RWPE2 (cell line): ENCODE data around the gene RMDN2.

ENCODE experiments used
- ATAC-seq: fragments of 200-7000 bp; cut with Tn5 transposase; 3 replicates; pipeline ENCODE4 v1.9.1; 2021; ENCODE audit warnings: low read depth
- DNase-seq: peaks from one replicate; pipeline ENCODE4 v3.0.0-alpha.2; 2020; ENCODE audit warnings: low spot score
- H3K27ac ChIP-seq: fragments of 450-650 bp; 2 replicates; pipeline ENCODE4 v1.5.1; 2017; ENCODE audit warnings: mild to moderate bottlenecking; ENCODE audit not compliant: poor library complexity, severe bottlenecking
- H3K27me3 ChIP-seq: fragments of 250-450 bp; sonication (Bioruptor Pico); 2 replicates; pipeline ENCODE4 v1.5.1; 2021; ENCODE audit warnings: mild to moderate bottlenecking, moderate library complexity; ENCODE audit not compliant: insufficient read depth, poor library complexity, severe bottlenecking
- H3K36me3 ChIP-seq: fragments of 250-450 bp; sonication (Bioruptor Pico); 2 replicates; pipeline ENCODE4 v1.5.1; 2020; ENCODE audit warnings: low read depth, mild to moderate bottlenecking, moderate library complexity
- H3K4me1 ChIP-seq: fragments of 250-450 bp; sonication (Bioruptor Pico); 2 replicates; pipeline ENCODE4 v1.5.1; 2021; ENCODE audit warnings: mild to moderate bottlenecking, moderate library complexity; ENCODE audit not compliant: insufficient read depth, poor library complexity, severe bottlenecking
- H3K4me3 ChIP-seq: fragments of 250-450 bp; sonication (Bioruptor Pico); 2 replicates; pipeline ENCODE4 v1.5.1; 2021; ENCODE audit warnings: mild to moderate bottlenecking, moderate library complexity; ENCODE audit not compliant: severe bottlenecking
- H3K9me3 ChIP-seq: fragments of 250-450 bp; sonication (Bioruptor Pico); 2 replicates; pipeline ENCODE4 v1.5.1; 2021; ENCODE audit warnings: mild to moderate bottlenecking, moderate library complexity; ENCODE audit not compliant: severe bottlenecking
- CTCF ChIP-seq: fragments of 450-650 bp; IDR thresholded peaks from one replicate; pipeline ENCODE4 v1.5.1; 2017; ENCODE audit warnings: mild to moderate bottlenecking, moderate library complexity; ENCODE audit not compliant: poor library complexity, severe bottlenecking

RMDN2 gene

GRCh38 chr2:38028829-38029228 is 103.7 kb downstream of the RMDN2 start:
- no peak for TF ChIP-seq CTCF
- no peaks in the 10 kb centered on the region for H3K9me3 ChIP-seq
- no peak overlapping the region for H3K27ac ChIP-seq
- H3K4me3 ChIP-seq, result no peak overlapping the region
- DNase-seq (no peak), ATAC-seq (no peak)
- no peaks in the 10 kb centered on the region for H3K36me3 ChIP-seq
- H3K27me3 ChIP-seq, result peaks cover 6% of the 10 kb centered on the region
- H3K4me1 ChIP-seq, result peaks cover 3% of the 10 kb centered on the region

- Histone ChIP-seq H3K4me1 (peaks cover 3% of the 10 kb centered on the region), H3K36me3 (no peaks in the 10 kb centered on the region), H3K27ac (no peak overlapping the region), H3K4me3 (no peak overlapping the region), H3K27me3 (peaks cover under 1% of the 10 kb centered on the region), H3K9me3 (no peaks in the 10 kb centered on the region)
- DNase-seq (no peak), ATAC-seq (no peak)
- TF ChIP-seq CTCF, result no peak
These were observed 104.4 kb downstream of the RMDN2 start for GRCh38 chr2:38029512-38029911.

GRCh38 chr2:38030635-38031355 is 105.7 kb downstream of the RMDN2 start:
- Histone ChIP-seq H3K4me3 (no peak overlapping the region), H3K27ac (no peak overlapping the region), H3K36me3 (no peaks in the 10 kb centered on the region), H3K9me3 (no peaks in the 10 kb centered on the region), H3K27me3 (no peaks in the 10 kb centered on the region), H3K4me1 (peaks cover 3% of the 10 kb centered on the region)
- no peak for DNase-seq
- ATAC-seq, result no peak
- no peak for TF ChIP-seq CTCF

DNA sequence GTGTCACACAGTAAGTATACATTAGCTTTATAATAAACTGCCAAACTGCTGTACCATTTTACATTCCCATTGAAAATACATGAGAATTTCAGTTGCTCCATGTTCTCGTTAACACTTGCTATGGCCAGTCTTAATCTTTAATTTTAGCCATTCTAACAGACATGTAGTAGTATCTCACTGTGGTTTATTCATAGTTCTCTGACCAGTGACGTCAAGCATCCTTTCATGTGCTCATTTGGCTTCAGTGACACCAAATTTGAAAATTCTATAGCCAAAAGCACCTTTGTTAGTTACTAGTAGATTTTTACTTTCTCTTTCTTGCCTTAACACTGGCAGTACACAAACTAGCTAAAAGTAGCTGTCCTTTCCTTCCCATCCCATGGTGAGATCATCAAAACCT is 107.9 kb downstream of the RMDN2 start:
- Histone ChIP-seq H3K27ac (no peak overlapping the region), H3K9me3 (no peaks in the 10 kb centered on the region), H3K27me3 (peaks cover 8% of the 10 kb centered on the region), H3K4me3 (no peak overlapping the region), H3K4me1 (no peaks in the 10 kb centered on the region), H3K36me3 (no peaks in the 10 kb centered on the region)
- no peak for DNase-seq
- ATAC-seq, result no peak
- TF ChIP-seq CTCF, result no peak

GRCh38 chr2:38033646-38034045 is 108.6 kb downstream of the RMDN2 start:
- DNase-seq (no peak), ATAC-seq (no peak)
- Histone ChIP-seq H3K27me3 (peaks cover 15% of the 10 kb centered on the region), H3K36me3 (no peaks in the 10 kb centered on the region), H3K27ac (no peak overlapping the region), H3K4me3 (no peak overlapping the region), H3K9me3 (no peaks in the 10 kb centered on the region), H3K4me1 (no peaks in the 10 kb centered on the region)
- no peak for TF ChIP-seq CTCF
